K562 (cell line): ENCODE data around the gene TTC9C. TPM values are rescaled to one million over a fixed set of nuclear protein-coding genes. Genes with fewer than 3 reads are reported as not detected.

ENCODE experiments used
- BACH1 ChIP-seq: fragments of 200-800 bp; sonication (Bioruptor generic); IDR thresholded peaks from 2 replicates; pipeline ENCODE4 v1.6.1; 2016; ENCODE audit warnings: missing genetic modification characterization, missing compliant biosample characterization
- CBFB ChIP-seq: sonication (generic); formaldehyde crosslinking; IDR thresholded peaks from 2 replicates; pipeline ENCODE4 v1.4.0; 2020; ENCODE audit warnings: mild to moderate bottlenecking, missing genetic modification reagents
- CHD1 ChIP-seq: fragments of 200-600 bp; sonication (generic); IDR thresholded peaks from one replicate; pipeline ENCODE4 v1.6.1; 2012; ENCODE audit warnings: mild to moderate bottlenecking, moderate library complexity, low read length, inconsistent platforms
- CTBP1 ChIP-seq: fragments of 450-650 bp; IDR thresholded peaks from 2 replicates; pipeline ENCODE4 v1.6.1; 2016; ENCODE audit warnings: borderline replicate concordance
- EP400 ChIP-seq: fragments of 450-650 bp; IDR thresholded peaks from 2 replicates; pipeline ENCODE4 v1.6.1; 2017; ENCODE audit warnings: antibody characterized with exemption, mild to moderate bottlenecking, moderate library complexity
- ETV1 ChIP-seq: fragments of 450-650 bp; conservative IDR thresholded peaks from 2 replicates; pipeline ENCODE4 v1.6.1; 2016; ENCODE audit warnings: missing genetic modification characterization, control low read depth, low read depth, missing compliant biosample characterization
- ETV6 ChIP-seq, 3 experiments: fragments of 150-350 bp in 1 of 3; sonication (generic) in 1 of 3; formaldehyde crosslinking in 1 of 3; IDR thresholded peaks; 2 replicates each; pipeline versions ENCODE4 v1.6.1 to v1.8.0; 2014 to 2022; ENCODE audit warnings: borderline replicate concordance in 2 of 3, low read depth in 2 of 3, antibody characterized with exemption in 1 of 3, low read length in 1 of 3, mild to moderate bottlenecking in 1 of 3, missing genetic modification reagents in 1 of 3
- FOXA3 ChIP-seq, 2 experiments: fragments of 450-650 bp in 1 of 2; sonication (generic) in 1 of 2; formaldehyde crosslinking; IDR thresholded peaks in 1 of 2; conservative IDR thresholded peaks in 1 of 2; 2 replicates each; pipeline versions ENCODE4 v1.4.0 to v1.8.0; 2020 to 2022; ENCODE audit warnings: mild to moderate bottlenecking in 2 of 2, missing genetic modification reagents in 1 of 2
- GABPA ChIP-seq: fragments of 200-800 bp; sonication (Bioruptor generic); conservative IDR thresholded peaks from 2 replicates; pipeline ENCODE4 v1.6.1; 2016; ENCODE audit warnings: low read depth, missing genetic modification characterization, missing compliant biosample characterization
- GABPB1 ChIP-seq: sonication (generic); formaldehyde crosslinking; IDR thresholded peaks from 2 replicates; pipeline ENCODE4 v1.8.0; 2022; ENCODE audit warnings: mild to moderate bottlenecking, missing genetic modification reagents
- KAT8 ChIP-seq: fragments of 450-650 bp; IDR thresholded peaks from 2 replicates; pipeline ENCODE4 v1.6.1; 2016; ENCODE audit warnings: low read depth, mild to moderate bottlenecking
- MTA3 ChIP-seq: fragments of 450-650 bp; formaldehyde crosslinking; IDR thresholded peaks from 2 replicates; pipeline ENCODE4 v1.6.1; 2017; ENCODE audit warnings: mild to moderate bottlenecking, borderline replicate concordance
- PHF20 ChIP-seq: fragments of 450-650 bp; IDR thresholded peaks from 2 replicates; pipeline ENCODE4 v1.6.1; 2018; ENCODE audit not compliant: partially characterized antibody
- POLR2A ChIP-seq: fragments of 450-650 bp; conservative IDR thresholded peaks from 2 replicates; pipeline ENCODE4 v1.6.1; 2016
- PTTG1 ChIP-seq: fragments of 450-650 bp; IDR thresholded peaks from 2 replicates; pipeline ENCODE4 v1.6.1; 2016; ENCODE audit warnings: low read depth, mild to moderate bottlenecking, missing genetic modification characterization, missing compliant biosample characterization
- RAD51 ChIP-seq: fragments of 450-650 bp; IDR thresholded peaks from 2 replicates; pipeline ENCODE4 v1.7.1; 2016; ENCODE audit warnings: low read depth, mild to moderate bottlenecking, borderline replicate concordance
- RBFOX2 ChIP-seq: fragments of 200-400 bp; formaldehyde crosslinking; IDR thresholded peaks from 2 replicates; pipeline ENCODE4 v1.6.1; 2017; ENCODE audit warnings: low read depth, mild to moderate bottlenecking, low read length, moderate library complexity
- RFX7 ChIP-seq: fragments of 250-450 bp; sonication (Bioruptor Pico); IDR thresholded peaks from 2 replicates; pipeline ENCODE4 v1.5.1; 2021; ENCODE audit warnings: mild to moderate bottlenecking
- SIN3B ChIP-seq: fragments of 450-650 bp; IDR thresholded peaks from 2 replicates; pipeline ENCODE4 v1.6.1; 2017; ENCODE audit warnings: low read depth, mild to moderate bottlenecking, moderate library complexity
- SMARCB1 ChIP-seq: IDR thresholded peaks from 2 replicates; pipeline ENCODE4 v1.6.1; 2011; ENCODE audit warnings: improper control_type of control experiment, low read depth; ENCODE audit not compliant: insufficient read length
- SP1 ChIP-seq: sonication (generic); formaldehyde crosslinking; IDR thresholded peaks from 2 replicates; pipeline ENCODE4 v1.8.1; 2022; ENCODE audit warnings: mild to moderate bottlenecking, missing genetic modification reagents
- SRSF9 ChIP-seq: fragments of 200-400 bp; formaldehyde crosslinking; IDR thresholded peaks from 2 replicates; pipeline ENCODE4 v1.6.1; 2017; ENCODE audit warnings: low read depth, low read length, borderline replicate concordance
- TAF7 ChIP-seq: fragments of 450-650 bp; IDR thresholded peaks from 2 replicates; pipeline ENCODE4 v1.6.1; 2016; ENCODE audit warnings: missing genetic modification characterization, missing compliant biosample characterization
- TEAD1 ChIP-seq, 2 experiments: fragments of 450-650 bp in 1 of 2; sonication (generic) in 1 of 2; formaldehyde crosslinking; IDR thresholded peaks; 2 replicates each; pipeline versions ENCODE4 v1.4.0 to v1.8.0; 2020 to 2022; ENCODE audit warnings: mild to moderate bottlenecking in 2 of 2, missing genetic modification reagents in 1 of 2
- UBTF ChIP-seq, 2 experiments: IDR thresholded peaks; 2 replicates each; pipeline ENCODE4 v1.6.1; 2012; ENCODE audit warnings: improper control_type of control experiment in 2 of 2, low read depth in 2 of 2, low read length in 2 of 2, borderline replicate concordance in 1 of 2
- ZBTB17 ChIP-seq: fragments of 450-650 bp; formaldehyde crosslinking; IDR thresholded peaks from 2 replicates; pipeline ENCODE4 v1.4.0; 2020; ENCODE audit warnings: mild to moderate bottlenecking
- ZNF695 ChIP-seq: fragments of 450-650 bp; formaldehyde crosslinking; IDR thresholded peaks from 2 replicates; pipeline ENCODE4 v1.4.0; 2020; ENCODE audit warnings: mild to moderate bottlenecking, moderate library complexity
- polyA plus RNA-seq, 8 experiments: library from polyadenylated mRNA; depleted of rRNA in 4 of 8; stranded (reverse) in 5 of 8; unstranded in 3 of 8; fragments of >200 nt; fragmentation: Nextera tagmentation in 2 of 8; fragmentation: Illumina TruSeq in 1 of 8; extraction: Ambion mirVana in 2 of 8; extraction: Trizol in 1 of 8; gene quantifications; 2 replicates each; pipeline versions ENCODE4 v1.2.1 to v1.2.3, GENCODE V29; 2011 to 2014; ENCODE audit warnings: inconsistent platforms in 1 of 8, missing spikeins in 1 of 8
- total RNA-seq, 7 experiments: library from RNA; depleted of rRNA in 6 of 7; stranded (reverse); fragments of >200 nt in 6 of 7; fragmentation: Illumina TruSeq in 2 of 7; extraction: Trizol in 2 of 7; gene quantifications; 2 replicates each; pipeline versions ENCODE4 v1.2.1 to v1.2.3, GENCODE V29; 2011 to 2021; ENCODE audit warnings: low replicate concordance in 1 of 7

Gene TTC9C
- total and polyA plus RNA-seq, 9 of the 15 experiments (the other 6 are each of a cell fraction or from before 2014, with no cell fraction given): 32.8 to 59.0 (median 37.1) TPM

GRCh38 chr11:62678770-62679696, 49.3 kb upstream of the TTC9C start, which contains the start of gene UBXN1 (continued):
- TF ChIP-seq EP400 (peak; percentile 84), ZBTB17 (0 out of 2 replicates have a peak, but pooled peaks have one; percentile 56), SRSF9 (no peak), CTBP1 (peak; percentile 25; the same call in 1 of the 2 replicates), RBFOX2 (peak; percentile 92), PHF20 (peak; percentile 89), RAD51 (peak; percentile 97), ETV1 (tag) (peak; percentile 92), SMARCB1 (no peak), TAF7 (peak; percentile 37; the same call in 1 of the 2 replicates), POLR2A (peak; percentile 88), CHD1 (peak; percentile 52), ZNF695 (CRISPR knock-in tag) (no peak), PTTG1 (no peak), SIN3B (peak; percentile 90; the same call in 1 of the 2 replicates), UBTF (IDR thresholded peaks at IDR 0.05; ENCODE audit: borderline replicate concordance in 1 of 2, low read depth in 2 of 2, low read length in 2 of 2) (0 out of 4 replicates have a peak, but pooled peaks of 1 of the 2 experiments have one; percentile 50), GABPA (tag) (peak; percentile 94), MTA3 (peak; percentile 99), RFX7 (CRISPR knock-in tag) (no peak), GABPB1 (CRISPR knock-in tag) (peak; percentile 89), CBFB (peak; percentile 83), SP1 (peak; percentile 32; the same call in 1 of the 2 replicates), TEAD1 (CRISPR knock-in tag; IDR thresholded peaks at IDR 0.05) (peak; percentile 3 to 61; a peak in 1 of 4 replicates), BACH1 (no peak), FOXA3 (CRISPR knock-in tag; conservative IDR thresholded peaks at IDR 0.05 in 1 of 2, IDR thresholded peaks at IDR 0.05 in 1 of 2) (no peak), KAT8 (no peak), ETV6 (IDR thresholded peaks at IDR 0.05; ENCODE audit: borderline replicate concordance in 1 of 2, low read depth in 2 of 2, low read length in 1 of 2) (peak; percentile 33 to 55; a peak in 2 of 4 replicates), ETV6 (CRISPR knock-in tag; IDR thresholded peaks at IDR 0.05; ENCODE audit: borderline replicate concordance) (no peak)
